DND-41 (cell line): ENCODE data around the gene COL23A1.

Experiments used
- ATAC-seq: fragments of 200-7000 bp; cut with Tn5 transposase; 3 replicates; pipeline ENCODE4 v1.9.1; 2021; ENCODE audit warnings: low read depth; ENCODE audit not compliant: insufficient read depth
- DNase-seq: peaks from one replicate; pipeline ENCODE4 v3.0.0-alpha.2; 2020
- H2AFZ ChIP-seq: 2 replicates; pipeline ENCODE4 v1.6.0; 2012; ENCODE audit warnings: low read depth, low read length
- H3K27ac ChIP-seq: 2 replicates; pipeline ENCODE4 v1.5.1; 2012; ENCODE audit warnings: low read length, inconsistent platforms
- H3K27me3 ChIP-seq: fragments of 200-600 bp; sonication (generic); 2 replicates; pipeline ENCODE4 v1.6.0; 2012; ENCODE audit warnings: low read length, mild to moderate bottlenecking, inconsistent platforms; ENCODE audit not compliant: insufficient read depth, poor library complexity
- H3K36me3 ChIP-seq: 2 replicates; pipeline ENCODE4 v1.5.1; 2012; ENCODE audit warnings: low read length, inconsistent platforms; ENCODE audit not compliant: insufficient read depth
- H3K4me1 ChIP-seq: 2 replicates; pipeline ENCODE4 v1.5.1; 2012; ENCODE audit warnings: mild to moderate bottlenecking, low read length; ENCODE audit not compliant: insufficient read depth
- H3K4me2 ChIP-seq: 2 replicates; pipeline ENCODE4 v1.6.0; 2012; ENCODE audit warnings: mild to moderate bottlenecking, moderate library complexity, low read length, inconsistent platforms; ENCODE audit not compliant: insufficient read depth
- H3K4me3 ChIP-seq, 2 experiments: fragments of 200-600 bp in 1 of 2; shearing (Covaris generic) in 1 of 2; 2 replicates each; pipeline ENCODE4 v1.5.1; 2012 to 2016; ENCODE audit warnings: inconsistent platforms in 2 of 2, low read length in 2 of 2, mild to moderate bottlenecking in 2 of 2, low read depth in 1 of 2, moderate library complexity in 1 of 2
- H3K79me2 ChIP-seq: 2 replicates; pipeline ENCODE4 v1.6.0; 2012; ENCODE audit warnings: low read length, inconsistent platforms; ENCODE audit not compliant: insufficient read depth
- H3K9ac ChIP-seq: 2 replicates; pipeline ENCODE4 v1.6.0; 2012; ENCODE audit warnings: low read depth, mild to moderate bottlenecking, inconsistent platforms, low read length, moderate library complexity
- H3K9me3 ChIP-seq: 2 replicates; pipeline ENCODE4 v1.5.1; 2012; ENCODE audit warnings: low read length, moderate library complexity, mild to moderate bottlenecking, inconsistent platforms; ENCODE audit not compliant: insufficient read depth, severe bottlenecking
- H4K20me1 ChIP-seq: 2 replicates; pipeline ENCODE4 v1.6.0; 2012; ENCODE audit warnings: low read length; ENCODE audit not compliant: insufficient read depth
- EZH2 ChIP-seq: IDR thresholded peaks from 3 replicates; pipeline ENCODE4 v1.6.1; 2012; ENCODE audit warnings: borderline replicate concordance, low read depth, mild to moderate bottlenecking, moderate library complexity, low read length, inconsistent platforms; ENCODE audit not compliant: severe bottlenecking
- TF ChIP-seq, protein P1 (sequence below): IDR thresholded peaks from 2 replicates; pipeline ENCODE4 v1.5.1; 2012; ENCODE audit warnings: borderline replicate concordance, low read length, moderate library complexity, mild to moderate bottlenecking; ENCODE audit not compliant: poor library complexity, severe bottlenecking; ENCODE audit errors: extremely low read depth

Gene COL23A1

GRCh38 chr5:178320281-178320855 lies 269.8 kb downstream of the COL23A1 start:
- no peak overlapping the region for H3K4me3 ChIP-seq
- H3K36me3 ChIP-seq, result no peaks in the 10 kb centered on the region
- no peaks in the 10 kb centered on the region for H3K4me1 ChIP-seq
- no peaks in the 10 kb centered on the region for H4K20me1 ChIP-seq
- H3K4me2 ChIP-seq, result no peak overlapping the region
- no peaks in the 10 kb centered on the region for H3K27me3 ChIP-seq
- TF ChIP-seq, protein P1, sequence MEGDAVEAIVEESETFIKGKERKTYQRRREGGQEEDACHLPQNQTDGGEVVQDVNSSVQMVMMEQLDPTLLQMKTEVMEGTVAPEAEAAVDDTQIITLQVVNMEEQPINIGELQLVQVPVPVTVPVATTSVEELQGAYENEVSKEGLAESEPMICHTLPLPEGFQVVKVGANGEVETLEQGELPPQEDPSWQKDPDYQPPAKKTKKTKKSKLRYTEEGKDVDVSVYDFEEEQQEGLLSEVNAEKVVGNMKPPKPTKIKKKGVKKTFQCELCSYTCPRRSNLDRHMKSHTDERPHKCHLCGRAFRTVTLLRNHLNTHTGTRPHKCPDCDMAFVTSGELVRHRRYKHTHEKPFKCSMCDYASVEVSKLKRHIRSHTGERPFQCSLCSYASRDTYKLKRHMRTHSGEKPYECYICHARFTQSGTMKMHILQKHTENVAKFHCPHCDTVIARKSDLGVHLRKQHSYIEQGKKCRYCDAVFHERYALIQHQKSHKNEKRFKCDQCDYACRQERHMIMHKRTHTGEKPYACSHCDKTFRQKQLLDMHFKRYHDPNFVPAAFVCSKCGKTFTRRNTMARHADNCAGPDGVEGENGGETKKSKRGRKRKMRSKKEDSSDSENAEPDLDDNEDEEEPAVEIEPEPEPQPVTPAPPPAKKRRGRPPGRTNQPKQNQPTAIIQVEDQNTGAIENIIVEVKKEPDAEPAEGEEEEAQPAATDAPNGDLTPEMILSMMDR, result no peak
- H3K9me3 ChIP-seq, result no peaks in the 10 kb centered on the region
- no peak overlapping the region for H3K27ac ChIP-seq
- DNase-seq, result no peak
- ATAC-seq, result no peak
- H2AFZ ChIP-seq, result no peak overlapping the region
- no peaks in the 10 kb centered on the region for H3K79me2 ChIP-seq
- no peak overlapping the region for H3K9ac ChIP-seq

DNA sequence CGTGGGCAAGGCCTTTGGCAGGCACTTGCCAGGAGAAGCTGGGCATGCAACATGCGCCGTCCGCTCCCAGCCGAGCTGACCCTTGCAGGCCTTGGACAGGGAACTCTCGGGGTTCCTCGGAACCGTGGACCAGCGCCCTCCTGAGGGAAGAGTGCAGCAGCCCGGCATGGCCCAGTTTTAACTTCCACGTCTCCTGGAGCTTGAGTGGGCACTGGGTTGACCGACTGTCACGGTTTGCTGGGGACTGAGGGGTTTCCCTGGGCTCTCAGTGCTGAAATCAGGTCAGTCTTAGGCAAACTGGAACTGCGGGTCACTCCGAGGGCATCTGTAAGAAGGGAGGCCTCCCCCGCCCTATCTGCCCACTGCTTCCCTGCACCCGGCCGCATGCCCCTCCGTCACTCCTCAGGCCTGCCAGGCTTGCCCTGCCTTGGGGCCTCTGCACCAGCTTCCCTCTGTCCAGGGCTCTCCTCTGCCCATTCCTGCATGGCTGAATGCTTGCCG lies 270.6 kb downstream of the COL23A1 start:
- Histone ChIP-seq H3K9me3 (no peaks in the 10 kb centered on the region), H3K36me3 (no peaks in the 10 kb centered on the region), H3K4me3 (no peak overlapping the region), H3K27ac (no peak overlapping the region), H2AFZ (no peak overlapping the region), H3K4me2 (no peak overlapping the region), H3K4me1 (no peaks in the 10 kb centered on the region), H3K79me2 (no peaks in the 10 kb centered on the region), H3K9ac (no peak overlapping the region), H4K20me1 (no peaks in the 10 kb centered on the region), H3K27me3 (no peaks in the 10 kb centered on the region)
- no peak for DNase-seq
- ATAC-seq, result no peak
- TF ChIP-seq EZH2, result no peak
- TF ChIP-seq, protein P1, result no peak

DNA sequence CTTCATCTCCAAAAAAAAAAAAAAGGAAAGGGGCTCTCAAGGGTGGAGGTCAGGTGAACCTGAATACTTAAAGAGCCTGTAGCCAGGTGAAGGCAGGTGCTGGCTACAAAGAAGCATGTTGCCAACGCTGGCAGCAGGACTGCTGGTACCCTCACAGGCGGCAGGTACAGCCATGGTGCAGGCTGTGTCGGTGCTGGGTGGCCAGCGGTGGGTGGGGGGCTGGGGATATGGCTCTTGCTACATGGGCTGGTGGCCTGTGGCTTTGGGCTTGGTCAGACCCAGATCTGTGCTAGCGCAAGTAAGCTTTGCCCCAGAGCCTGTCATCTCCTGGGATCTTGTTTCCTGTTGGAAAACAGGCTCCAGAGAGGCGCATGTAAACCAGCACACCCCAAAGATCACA lies 271.3 kb downstream of the COL23A1 start:
- ATAC-seq, result no peak
- no peaks in the 10 kb centered on the region for H3K9me3 ChIP-seq
- no peaks in the 10 kb centered on the region for H3K4me1 ChIP-seq
- H2AFZ ChIP-seq, result no peak overlapping the region
- no peak for DNase-seq
- no peaks in the 10 kb centered on the region for H3K79me2 ChIP-seq
- H3K27ac ChIP-seq, result no peak overlapping the region
- H4K20me1 ChIP-seq, result no peaks in the 10 kb centered on the region
- H3K4me3 ChIP-seq, result no peak overlapping the region
- TF ChIP-seq, protein P1, result no peak
- no peak for TF ChIP-seq EZH2
- no peaks in the 10 kb centered on the region for H3K36me3 ChIP-seq
- no peaks in the 10 kb centered on the region for H3K27me3 ChIP-seq
- no peak overlapping the region for H3K9ac ChIP-seq
- no peak overlapping the region for H3K4me2 ChIP-seq
